Stimulated activated CD4-positive, alpha-beta T cell treated with anti-CD3 and anti-CD28 coated beads, Interleukin-15, amount 100 ng/mL, for 24 hours (primary cell): ENCODE measurements around the gene MYO7A.

Experiments
- DNase-seq: peaks from one replicate; pipeline ENCODE4 v3.0.0-alpha.2; 2020

MYO7A gene

GRCh38 chr11:77127920-77128691, at the start of gene MYO7A:
Gene MYO7A, plus strand, starts transcription at chr11:77128246. Its CDS starts 2,389 bp downstream, at chr11:77130635.
- no peak for DNase-seq

DNA sequence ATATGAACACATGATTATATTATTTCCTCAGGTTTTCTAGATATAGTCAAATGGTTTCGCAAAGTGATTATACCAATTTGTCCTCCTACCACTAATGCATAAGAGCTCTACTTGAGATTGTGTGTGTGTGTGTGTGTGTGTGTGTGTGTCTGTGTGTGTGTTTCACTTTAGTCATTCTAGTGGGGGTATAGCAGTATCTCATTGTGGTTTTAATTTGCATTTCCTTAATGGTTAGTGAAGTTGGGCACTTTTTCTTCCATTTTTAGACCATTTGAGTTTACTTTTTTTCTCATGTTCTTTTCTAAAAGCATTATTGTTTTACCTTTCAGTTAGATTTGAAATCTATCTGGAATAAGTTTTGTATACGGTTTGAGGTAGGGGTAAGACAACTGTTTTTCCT, 48.4 kb upstream of the MYO7A start:
- no peak for DNase-seq

DNA sequence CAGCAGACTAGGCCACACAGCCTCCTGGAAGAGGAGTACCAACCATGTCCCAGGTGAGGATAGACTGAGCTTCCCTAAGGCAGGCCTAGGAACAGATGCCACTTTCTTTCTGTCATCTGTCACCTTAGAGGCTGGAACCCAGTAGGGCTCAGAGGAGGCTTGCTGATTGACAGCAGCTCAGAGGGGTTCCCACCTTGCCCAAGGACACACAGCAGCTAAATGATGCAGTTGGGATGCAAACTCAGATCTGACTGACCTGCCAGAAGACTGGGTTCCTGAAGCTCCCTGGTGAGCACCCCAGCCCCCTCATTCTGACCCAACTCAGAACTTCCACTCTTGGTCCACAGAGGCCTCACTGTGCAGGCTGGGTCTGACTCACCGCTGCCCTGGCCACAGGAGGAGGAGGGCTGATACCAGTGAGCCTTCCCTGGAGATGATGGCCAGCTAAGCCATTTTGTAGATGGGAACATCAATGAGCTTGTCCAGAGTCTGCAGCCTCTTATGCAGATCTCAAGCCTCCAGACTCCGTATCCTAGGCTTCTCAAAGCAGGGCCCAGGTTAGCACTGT, 47.3 kb upstream of the MYO7A start:
- no peak for DNase-seq

- DNase-seq, result no peak
Observed at GRCh38 chr11:77081381-77081851, 46.6 kb upstream of the MYO7A start.

DNA sequence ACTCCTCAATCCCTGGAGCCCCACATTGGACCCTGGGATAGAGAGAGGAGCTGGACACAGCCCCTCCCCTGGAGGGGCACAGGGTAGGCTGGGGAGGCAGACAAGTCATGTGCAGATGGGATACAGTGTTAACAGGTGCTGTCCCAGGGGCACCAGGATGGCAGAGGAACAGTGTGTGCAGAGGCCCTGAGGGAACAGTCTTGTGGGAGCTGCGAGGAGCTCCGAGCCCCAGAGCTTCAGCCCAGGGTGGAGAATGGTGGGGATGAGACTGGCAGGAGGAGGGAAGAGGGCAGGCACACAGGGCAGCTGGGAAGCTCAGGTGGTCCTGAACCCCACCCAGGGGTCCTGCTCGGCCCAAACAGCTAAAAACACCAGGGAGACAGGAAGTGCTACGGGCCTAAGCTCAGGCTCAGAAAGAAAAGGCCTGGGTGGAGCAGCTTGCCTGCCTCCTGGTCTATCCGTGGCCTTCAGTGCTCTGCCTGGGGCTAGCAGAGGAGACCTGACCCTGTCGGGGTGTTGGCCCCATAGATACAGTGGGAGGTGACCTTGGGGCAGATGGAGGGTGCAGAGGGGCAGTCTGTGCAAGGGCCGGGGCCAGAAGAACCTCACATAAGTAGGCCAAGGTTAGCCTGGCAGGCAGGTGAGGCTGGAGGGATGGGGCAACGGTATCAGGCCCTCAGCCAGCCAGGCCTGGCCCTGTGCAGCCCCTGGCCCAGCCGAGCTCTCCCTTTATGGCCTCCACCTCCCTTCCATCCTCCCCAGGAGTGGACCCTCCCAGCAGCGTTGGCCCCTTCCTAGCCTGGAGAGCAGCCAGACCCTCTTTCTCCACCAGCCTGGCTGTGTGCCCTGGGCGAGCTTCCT, 45.8 kb upstream of the MYO7A start:
- DNase-seq, result no peak

GRCh38 chr11:77082838-77083565, 45.0 kb upstream of the MYO7A start:
- peak; percentile 60 for DNase-seq

- no peak for DNase-seq
Observed at GRCh38 chr11:77083566-77084245, 44.3 kb upstream of the MYO7A start.

- DNase-seq, result no peak
Observed at GRCh38 chr11:77084581-77085191, 43.4 kb upstream of the MYO7A start.

DNA sequence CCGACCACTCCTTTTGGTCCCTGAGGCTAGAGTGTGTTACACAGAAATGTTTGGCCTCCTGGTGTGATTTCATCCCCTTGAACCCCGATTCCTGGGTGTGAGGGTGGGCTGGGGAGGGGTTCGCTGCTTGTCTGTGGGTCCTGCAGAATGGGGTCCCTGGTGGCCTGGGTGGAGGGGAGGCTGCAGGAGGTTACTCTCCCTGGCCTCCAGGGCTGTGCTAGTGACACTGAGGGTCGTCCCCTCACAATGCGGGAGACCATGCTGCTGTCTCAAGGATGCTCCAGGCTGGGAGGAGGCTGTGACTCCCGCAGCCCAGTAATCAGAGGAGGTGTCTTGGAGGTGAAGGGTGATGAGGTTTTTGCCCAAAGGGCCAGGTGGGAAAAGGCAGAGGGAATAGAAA, 42.4 kb upstream of the MYO7A start:
- no peak for DNase-seq

DNA sequence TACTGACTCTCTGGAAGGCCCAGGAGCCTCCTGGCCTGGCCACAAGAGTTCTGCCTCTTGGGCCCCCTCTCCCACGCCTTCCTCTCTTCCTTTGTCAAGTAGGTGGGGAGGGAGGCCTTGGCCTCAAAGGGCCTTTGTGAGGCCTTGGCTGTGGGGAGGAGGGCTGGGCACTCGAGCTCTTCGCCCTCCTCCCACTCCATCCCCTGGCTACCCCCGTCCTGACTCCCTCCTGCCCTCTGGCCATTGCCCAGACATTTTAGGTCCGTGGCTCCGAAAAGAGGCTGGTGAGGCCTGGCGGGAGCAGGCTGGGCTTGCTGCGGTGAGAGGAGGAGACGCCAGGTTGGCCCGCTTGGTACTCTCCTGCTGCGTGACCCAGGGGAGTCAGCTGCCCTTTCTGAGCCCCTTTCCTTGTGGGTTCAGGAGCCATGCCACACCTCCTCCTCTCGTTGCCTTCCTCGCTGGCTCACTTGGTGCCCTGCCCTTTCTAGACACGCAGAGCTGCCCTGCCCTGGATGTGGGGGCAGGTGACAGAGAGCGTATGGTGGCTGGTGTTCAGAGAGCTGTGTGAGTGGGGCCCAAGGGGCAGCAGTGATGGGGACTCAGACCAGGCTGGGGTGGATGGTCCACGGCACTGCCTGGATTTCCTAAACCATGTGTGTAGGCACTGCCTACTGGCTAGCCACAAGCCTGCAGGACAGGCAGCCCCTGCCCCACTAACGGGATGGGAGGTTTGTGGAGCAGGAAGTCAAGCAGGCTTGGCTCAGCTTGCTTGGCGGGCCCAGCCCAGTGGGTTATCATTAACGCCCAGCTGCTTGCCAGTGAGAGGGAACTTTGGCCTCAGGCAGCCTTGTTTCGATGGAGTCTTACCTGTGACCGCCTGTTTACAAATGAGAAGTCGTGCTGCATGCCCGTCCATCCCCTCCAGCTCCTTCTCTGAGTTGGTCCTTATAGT, 41.2 kb upstream of the MYO7A start:
- DNase-seq, result no peak

DNA sequence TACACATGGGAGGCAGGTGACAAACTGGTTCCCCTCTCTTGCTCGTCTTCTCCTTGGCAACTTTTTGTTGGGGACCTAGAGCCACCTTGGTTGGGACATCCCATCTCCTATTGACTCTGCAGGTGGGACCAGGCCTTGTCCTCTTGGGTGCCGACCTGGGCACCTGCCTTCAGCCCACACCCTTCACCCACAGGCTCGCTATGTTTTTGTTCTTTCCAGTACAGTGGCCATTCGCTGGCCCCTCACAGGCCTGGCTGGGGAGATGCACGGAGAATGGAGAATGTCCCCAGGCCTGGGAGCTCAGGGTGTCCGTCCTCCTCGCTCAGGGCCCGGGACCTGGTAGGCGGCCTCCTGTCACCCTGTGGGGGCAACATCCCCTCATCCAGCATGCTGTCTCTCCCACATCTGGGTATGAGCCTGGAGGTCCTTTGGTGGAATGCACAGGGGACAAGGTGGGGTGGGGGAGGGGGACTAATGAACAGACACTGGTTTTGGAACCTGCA, 40.3 kb upstream of the MYO7A start:
- no peak for DNase-seq

- DNase-seq, result no peak
Observed at GRCh38 chr11:77088236-77089003, 39.6 kb upstream of the MYO7A start.

DNA sequence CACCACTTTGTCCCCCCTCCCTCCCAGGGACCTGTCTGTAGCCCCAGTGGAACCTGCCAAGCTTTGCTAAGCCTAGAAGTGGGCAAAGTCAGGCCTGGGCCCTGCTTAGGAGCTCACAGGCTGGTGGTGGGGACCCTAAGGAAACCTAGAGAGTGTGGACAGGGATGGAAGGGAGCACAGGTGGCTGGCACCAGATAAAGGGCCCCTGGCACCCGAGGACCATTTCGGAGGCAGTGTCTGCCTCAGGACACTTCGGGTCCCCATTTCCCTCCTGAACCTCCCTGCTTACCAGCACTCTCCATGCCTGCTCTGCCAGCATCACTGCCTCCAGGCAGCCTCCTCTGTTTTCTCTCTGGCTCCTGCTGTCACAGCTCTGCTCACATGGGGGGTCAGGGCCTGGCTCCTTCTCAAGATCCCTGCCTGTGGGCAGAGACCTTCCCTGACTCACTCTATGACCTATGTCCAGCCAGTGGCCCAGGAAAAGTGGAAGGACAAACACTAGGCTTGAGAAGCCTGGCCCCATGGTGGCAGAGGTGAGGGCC, 39.0 kb upstream of the MYO7A start:
- DNase-seq, result no peak

DNA sequence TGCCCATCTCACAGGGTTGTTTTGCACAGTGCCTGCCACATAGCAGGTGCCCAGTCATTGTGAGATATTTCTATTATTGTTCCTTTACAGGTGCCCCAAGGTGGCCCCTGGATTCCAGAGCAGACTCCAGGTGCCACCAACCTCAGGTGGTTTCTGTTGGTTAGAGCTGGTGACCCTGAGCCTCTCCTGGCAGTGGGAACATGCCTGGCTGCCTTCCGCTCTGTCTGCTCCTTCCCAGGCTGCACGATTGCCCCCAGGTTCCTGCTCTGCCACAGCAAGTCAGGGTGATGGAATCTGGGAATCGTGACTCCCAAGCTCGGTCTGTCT, 38.0 kb upstream of the MYO7A start:
- no peak for DNase-seq

GRCh38 chr11:77090373-77091111, 37.5 kb upstream of the MYO7A start:
- DNase-seq, result no peak

GRCh38 chr11:77091146-77091940, 36.7 kb upstream of the MYO7A start:
- peak; percentile 85 for DNase-seq

- DNase-seq, result no peak
Observed at GRCh38 chr11:77092382-77092781, 35.7 kb upstream of the MYO7A start.
